Kidney (tissue), 14 donors: ENCODE measurements around the gene HSD17B14. TPM values are rescaled to one million over a fixed set of nuclear protein-coding genes. Genes with fewer than 3 reads are reported as not detected.

ENCODE experiments used
- DNase-seq, 5 donors: peaks; one replicate each; pipeline ENCODE4 v3.0.0-alpha.2; 2013 to 2020
- FAIRE-seq: peaks from 2 replicates; lab custom pipeline; 2012; peaks lifted over from hg19 to GRCh38; lab: Jason Lieb, UNC
- H3K27ac ChIP-seq, 2 donors: one replicate each; pipeline ENCODE4 v1.7.0; 2013; ENCODE audit warnings: low read depth in 2 of 2, low read length in 2 of 2, inconsistent platforms in 1 of 2
- H3K27me3 ChIP-seq: one replicate; pipeline ENCODE4 v1.7.1; 2013; ENCODE audit warnings: low read length, inconsistent platforms; ENCODE audit not compliant: control insufficient read depth, insufficient read depth
- H3K36me3 ChIP-seq, 3 donors: one replicate each; pipeline versions ENCODE4 v1.7.0 to v1.7.1; 2013; ENCODE audit warnings: low read length in 3 of 3, control low read depth in 1 of 3, inconsistent platforms in 1 of 3; ENCODE audit not compliant: insufficient read depth in 3 of 3, control insufficient read depth in 2 of 3
- H3K4me1 ChIP-seq, 3 donors: one replicate each; pipeline versions ENCODE4 v1.7.0 to v1.7.1; 2013; ENCODE audit warnings: low read length in 3 of 3, inconsistent platforms in 1 of 3, low read depth in 1 of 3; ENCODE audit not compliant: control insufficient read depth in 2 of 3, insufficient read depth in 2 of 3
- H3K4me3 ChIP-seq, 3 donors: one replicate each; pipeline versions ENCODE4 v1.7.0 to v1.8.1; 2013; ENCODE audit warnings: low read length in 3 of 3, control low read depth in 1 of 3, inconsistent platforms in 1 of 3
- H3K9ac ChIP-seq, 3 donors: one replicate each; pipeline versions ENCODE4 v1.7.0 to v1.7.1; 2013; ENCODE audit warnings: low read length in 3 of 3, control low read depth in 1 of 3, inconsistent platforms in 1 of 3
- H3K9me3 ChIP-seq, 3 donors: one replicate each; pipeline versions ENCODE4 v1.7.0 to v1.7.1; 2013; ENCODE audit warnings: low read length in 3 of 3, control low read depth in 1 of 3, inconsistent platforms in 1 of 3; ENCODE audit not compliant: control insufficient read depth in 2 of 3, insufficient read depth in 1 of 3
- intact Hi-C: fragments of 100-400 bp; cut with DNase I; formaldehyde crosslinking; loops from one replicate; pipeline ENCODE4 v1.11.1; 2022
- polyA plus RNA-seq: library from polyadenylated mRNA; stranded (reverse); fragments of 350-450 nt; fragmentation: Illumina TruSeq; extraction: RNeasy Lipid Tissue Mini Kit (QIAGEN cat#74804); gene quantifications from one replicate; pipeline ENCODE4 v1.2.3, GENCODE V29; 2014; ENCODE audit warnings: low read depth, low replicate concordance; ENCODE audit not compliant: insufficient read depth
- total RNA-seq: library from RNA; stranded (reverse); fragmentation: NEBNext Ultra II Directional; extraction: Animal tissue kit (Norgen Biotek cat#: 25700); gene quantifications from one replicate; pipeline ENCODE4 v1.2.1, GENCODE V29; 2021
- TF ChIP-seq, protein P1 (sequence below): IDR thresholded peaks from 3 replicates; pipeline ENCODE4 v1.5.1; 2012; ENCODE audit warnings: mild to moderate bottlenecking, moderate library complexity, borderline replicate concordance; ENCODE audit not compliant: insufficient read depth; ENCODE audit errors: extremely low read depth
- donor health status: control.
- donor health status: control.
- donor health status: control.
- donor health status: control.
- donor health status: control.
- donor health status: DM: yes; HTN: yes; CAD: no.
- donor health status: Normal renal cell carcinoma (clear cell type).

The HSD17B14 gene
- total and polyA plus RNA-seq, 2 donors from 2014 or later: 5.2 to 141 TPM

DNA sequence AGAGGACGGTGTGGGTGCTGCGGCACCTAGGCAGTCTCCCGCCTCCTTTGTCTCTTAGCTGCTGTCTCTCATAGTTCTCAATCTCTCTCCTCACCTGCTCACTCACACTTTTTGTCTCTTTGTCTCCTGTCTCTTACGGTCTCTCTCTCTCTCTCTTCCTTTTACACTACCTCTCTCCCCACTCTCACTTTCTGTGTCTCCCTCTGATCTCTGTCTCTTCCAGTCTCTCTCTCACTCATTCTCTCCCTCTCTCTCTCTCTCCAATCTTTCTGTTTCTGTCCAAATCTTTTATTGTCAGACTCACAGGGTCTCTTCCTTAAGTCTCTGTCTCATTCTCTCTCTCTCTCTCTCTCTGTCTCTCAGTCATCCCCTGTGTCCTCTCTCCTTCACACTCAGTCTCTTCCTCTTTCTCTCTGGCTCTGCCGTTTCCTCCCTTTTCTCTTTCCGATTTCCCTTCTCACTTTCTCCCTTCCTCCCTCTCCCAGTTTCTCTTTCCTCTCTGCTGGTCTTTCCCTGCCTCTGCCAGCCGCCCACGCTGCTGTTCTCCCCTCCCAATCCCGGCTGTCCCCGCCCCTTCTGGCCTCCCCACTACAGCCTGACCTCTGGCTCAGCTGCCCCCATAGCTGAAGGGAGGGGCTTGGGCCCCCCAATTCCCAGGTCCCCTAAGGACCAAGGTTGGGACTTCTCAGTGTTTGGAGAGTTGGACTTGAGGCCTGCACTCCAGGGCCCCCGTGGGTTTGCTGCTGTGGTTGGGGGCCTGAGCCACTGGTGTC is 32.0 kb upstream of the HSD17B14 start, which contains the start of gene PLEKHA4:
TSS of gene PLEKHA4 (minus strand) at position 504 of the 773 bp plus-strand sequence. CDS start 997 bp downstream, outside the sequence.
- H3K4me3 ChIP-seq: peak within 1 kb of the TSS; percentile 46 to 56 (median 51)
- H3K4me1 ChIP-seq: peaks cover under 1 to 3% (median 1%) of the 10 kb centered on the region in 3 donors
- peak within 1 kb of the TSS; percentile 71 to 83 for H3K27ac ChIP-seq
- DNase-seq (peak; percentile 45 to 93 (median 61)), FAIRE-seq (no peak)
- peak within 1 kb of the TSS; percentile 21 to 66 (median 26) for H3K9ac ChIP-seq
- H3K9me3 ChIP-seq: no peaks in the 10 kb centered on the region
- intact Hi-C loops: no loop called here
- TF ChIP-seq, protein P1, sequence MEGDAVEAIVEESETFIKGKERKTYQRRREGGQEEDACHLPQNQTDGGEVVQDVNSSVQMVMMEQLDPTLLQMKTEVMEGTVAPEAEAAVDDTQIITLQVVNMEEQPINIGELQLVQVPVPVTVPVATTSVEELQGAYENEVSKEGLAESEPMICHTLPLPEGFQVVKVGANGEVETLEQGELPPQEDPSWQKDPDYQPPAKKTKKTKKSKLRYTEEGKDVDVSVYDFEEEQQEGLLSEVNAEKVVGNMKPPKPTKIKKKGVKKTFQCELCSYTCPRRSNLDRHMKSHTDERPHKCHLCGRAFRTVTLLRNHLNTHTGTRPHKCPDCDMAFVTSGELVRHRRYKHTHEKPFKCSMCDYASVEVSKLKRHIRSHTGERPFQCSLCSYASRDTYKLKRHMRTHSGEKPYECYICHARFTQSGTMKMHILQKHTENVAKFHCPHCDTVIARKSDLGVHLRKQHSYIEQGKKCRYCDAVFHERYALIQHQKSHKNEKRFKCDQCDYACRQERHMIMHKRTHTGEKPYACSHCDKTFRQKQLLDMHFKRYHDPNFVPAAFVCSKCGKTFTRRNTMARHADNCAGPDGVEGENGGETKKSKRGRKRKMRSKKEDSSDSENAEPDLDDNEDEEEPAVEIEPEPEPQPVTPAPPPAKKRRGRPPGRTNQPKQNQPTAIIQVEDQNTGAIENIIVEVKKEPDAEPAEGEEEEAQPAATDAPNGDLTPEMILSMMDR: no peak
- H3K36me3 ChIP-seq: peaks cover 0 to 1% (median 0%) of the 10 kb centered on the region in 3 donors
- H3K27me3 ChIP-seq: no peaks in the 10 kb centered on the region

DNA sequence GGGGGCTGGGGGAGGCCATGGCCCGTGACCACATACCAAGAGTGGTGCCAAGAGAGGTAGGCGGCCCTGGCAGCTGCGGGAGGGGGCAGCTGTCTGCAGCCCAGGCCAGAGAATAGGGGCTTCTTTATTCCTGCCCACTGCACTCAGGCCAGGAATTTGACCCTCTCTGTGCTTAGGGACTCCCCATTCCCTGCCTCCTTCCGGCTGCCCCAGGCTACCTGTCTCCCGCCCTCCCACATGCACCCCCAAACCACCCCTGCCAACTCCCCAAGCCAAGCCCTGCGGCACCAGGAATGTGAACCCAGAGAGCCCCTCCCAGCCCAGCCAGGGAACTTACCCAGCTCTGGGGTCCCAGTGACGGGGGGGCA is 31.4 kb upstream of the HSD17B14 start:
- no peaks in the 10 kb centered on the region for H3K27me3 ChIP-seq
- peaks cover 0 to 2% (median 0%) of the 10 kb centered on the region in 3 donors for H3K4me1 ChIP-seq
- DNase-seq (peak in 3 of 5 donors; percentile 32 to 65 (median 52)), FAIRE-seq (no peak)
- no peaks in the 10 kb centered on the region for H3K36me3 ChIP-seq
- intact Hi-C loops: no loop called here
- peak overlapping the region; percentile 71 to 83 for H3K27ac ChIP-seq
- H3K9ac ChIP-seq: peak overlapping the region in 2 of 3 donors; percentile 21 to 66
- no peaks in the 10 kb centered on the region for H3K9me3 ChIP-seq
- TF ChIP-seq, protein P1: no peak
- H3K4me3 ChIP-seq: peak overlapping the region; percentile 46 to 56 (median 51)

DNA sequence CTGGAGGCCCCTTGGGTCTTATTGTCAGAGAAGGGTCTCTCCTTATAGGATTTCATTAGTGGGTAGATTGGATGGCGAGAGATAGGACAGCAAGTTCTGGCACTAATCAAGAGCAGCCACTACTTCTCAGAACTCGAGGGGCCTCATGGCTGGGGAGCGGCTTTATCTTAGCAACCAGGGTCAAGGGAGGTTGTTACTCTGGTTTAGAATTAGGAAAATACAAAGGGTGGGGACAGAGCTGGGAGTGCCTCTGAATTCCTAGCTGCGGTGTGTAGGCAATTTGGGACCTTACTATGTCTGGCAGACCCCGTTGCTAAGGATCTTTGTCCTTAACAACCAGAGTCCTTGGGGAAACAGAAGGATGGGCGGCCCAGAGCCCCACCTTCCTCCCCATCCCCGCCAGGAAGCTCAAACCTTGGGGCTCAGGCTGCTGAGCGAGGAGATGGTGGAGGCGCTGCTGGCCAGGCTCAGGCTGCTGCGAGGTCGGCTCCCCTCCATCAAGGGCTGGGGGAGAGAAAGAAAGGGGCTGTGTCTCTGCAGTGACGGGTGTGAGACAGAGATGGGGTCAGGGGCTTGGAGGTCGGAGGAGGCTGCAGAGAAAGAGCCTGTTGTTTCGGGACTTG is 30.9 kb upstream of the HSD17B14 start:
- Histone ChIP-seq H3K4me1 (peaks cover 0 to 2% (median 0%) of the 10 kb centered on the region in 3 donors), H3K9ac (no peak overlapping the region), H3K9me3 (no peaks in the 10 kb centered on the region), H3K36me3 (no peaks in the 10 kb centered on the region), H3K27me3 (no peaks in the 10 kb centered on the region), H3K4me3 (peak overlapping the region in 2 of 3 donors; percentile 6 to 51), H3K27ac (peak overlapping the region; percentile 37 to 83)
- FAIRE-seq (no peak), DNase-seq (peak in 3 of 5 donors; percentile 37 to 70 (median 58))
- TF ChIP-seq, protein P1: no peak
- intact Hi-C loops: no loop called here
